ENCODE measurements around the gene STX1A. TPM values are rescaled to one million over a fixed set of nuclear protein-coding genes. Genes with fewer than 3 reads are reported as not detected.
A peak's percentile ranks its signal among the peaks of the same experiment; 100 is the strongest.

Gene STX1A
- total RNA-seq, 1 experiment from 2014 or later, result 20.4 TPM

- TF ChIP-seq E2F1 (CRISPR knock-in tag; IDR thresholded peaks at IDR 0.05), result peak; percentile 24; the same call in 1 of the 2 replicates
- no peak for TF ChIP-seq NR1H2 (CRISPR knock-in tag; IDR thresholded peaks at IDR 0.05)
- no peak for TF ChIP-seq ATF6 (CRISPR knock-in tag; IDR thresholded peaks at IDR 0.05)
- TF ChIP-seq ZNF416 (CRISPR knock-in tag; IDR thresholded peaks at IDR 0.05), result 0 out of 2 replicates have a peak, but pooled peaks have one; percentile 30
- TF ChIP-seq MLX (CRISPR knock-in tag; IDR thresholded peaks at IDR 0.05), result 0 out of 2 replicates have a peak, but pooled peaks have one; percentile 63
- TF ChIP-seq SP1 (CRISPR knock-in tag; conservative IDR thresholded peaks at IDR 0.05), result peak; percentile 87
- no peak for TF ChIP-seq ZMAT4 (CRISPR knock-in tag; IDR thresholded peaks at IDR 0.05)
- TF ChIP-seq CTCF (IDR thresholded peaks at IDR 0.05), result peak; percentile 51; the same call in 1 of the 2 replicates
- no peak for TF ChIP-seq NFE2L1 (CRISPR knock-in tag; IDR thresholded peaks at IDR 0.05)
- no peak for TF ChIP-seq ZNF512 (CRISPR knock-in tag; IDR thresholded peaks at IDR 0.05; ENCODE audit: borderline replicate concordance)
- no peak for TF ChIP-seq ZNF281 (CRISPR knock-in tag; IDR thresholded peaks at IDR 0.05)
- no peak for TF ChIP-seq SOX15 (CRISPR knock-in tag; IDR thresholded peaks at IDR 0.05)
These were observed 15.4 kb upstream of the STX1A start (continued) for GRCh38 chr7:73734619-73735527.

GRCh38 chr7:73732397-73732796, 12.9 kb upstream of the STX1A start:
- no peak overlapping the region for H3K27ac Mint-ChIP-seq
- peaks cover 17% of the 10 kb centered on the region for H3K4me1 Mint-ChIP-seq
- H3K4me3 Mint-ChIP-seq, result no peak overlapping the region
- DNase-seq (ENCODE audit: low spot score) (no peak), ATAC-seq (no peak)
- ChIA-PET CTCF (interaction anchor here (0.6 to 4.0 kb wide), 4 partner anchors 28 to 125 kb away, joined by 3 to 35 read pairs (median 4); no protein-coding TSS in a partner anchor), POLR2A (interaction anchor here (0.6 to 0.7 kb wide), 4 partner anchors 28 to 123 kb away, joined by 3 to 4 read pairs (median 3); no protein-coding TSS in a partner anchor)
- no peaks in the 10 kb centered on the region for H3K27me3 Mint-ChIP-seq (ENCODE audit: low read depth)
- TF ChIP-seq RORB (CRISPR knock-in tag; IDR thresholded peaks at IDR 0.05), result no peak
- no peak for TF ChIP-seq JAZF1 (CRISPR knock-in tag; IDR thresholded peaks at IDR 0.05)
- no peak for TF ChIP-seq ZNF416 (CRISPR knock-in tag; IDR thresholded peaks at IDR 0.05)
- peak; percentile 43; the same call in 1 of the 2 replicates for TF ChIP-seq ZNF121 (CRISPR knock-in tag; IDR thresholded peaks at IDR 0.05)
- TF ChIP-seq E2F5 (CRISPR knock-in tag; IDR thresholded peaks at IDR 0.05), result no peak
- peaks cover 11% of the 10 kb centered on the region for H3K36me3 Mint-ChIP-seq
- peaks cover 3% of the 10 kb centered on the region for H3K9me3 Mint-ChIP-seq
